Measurements from ENCODE around the gene AK2.

The AK2 gene

DNA sequence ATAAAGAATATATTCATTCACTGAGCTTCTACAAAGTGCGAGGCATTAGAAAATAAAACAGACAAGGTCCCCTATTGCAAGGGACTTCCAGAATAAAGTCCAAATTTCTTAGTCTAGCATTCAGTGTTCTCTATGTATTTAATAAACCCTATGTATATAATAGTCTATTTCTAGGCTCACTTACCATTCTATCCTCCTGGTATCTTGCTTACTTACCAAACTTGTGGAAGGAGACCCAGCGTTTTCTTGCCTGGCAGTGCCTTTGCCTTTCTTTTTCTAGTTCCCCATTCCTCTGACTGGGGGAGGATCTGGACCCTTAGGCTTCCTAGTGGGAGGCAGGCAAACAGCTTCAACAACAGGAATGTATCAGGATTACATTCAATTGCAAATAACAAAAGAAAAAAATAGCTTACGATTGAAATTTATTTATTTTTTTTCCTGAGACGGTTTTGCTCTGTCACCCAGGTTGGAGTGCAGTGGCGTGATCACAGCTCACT, 71.4 kb downstream of the AK2 start:
- H3K4me3 ChIP-seq (replicated peaks in 1 of 2; ENCODE audit: low read depth in 2 of 2, low read length in 2 of 2), result no peak overlapping the region
- TF ChIP-seq, protein P1, sequence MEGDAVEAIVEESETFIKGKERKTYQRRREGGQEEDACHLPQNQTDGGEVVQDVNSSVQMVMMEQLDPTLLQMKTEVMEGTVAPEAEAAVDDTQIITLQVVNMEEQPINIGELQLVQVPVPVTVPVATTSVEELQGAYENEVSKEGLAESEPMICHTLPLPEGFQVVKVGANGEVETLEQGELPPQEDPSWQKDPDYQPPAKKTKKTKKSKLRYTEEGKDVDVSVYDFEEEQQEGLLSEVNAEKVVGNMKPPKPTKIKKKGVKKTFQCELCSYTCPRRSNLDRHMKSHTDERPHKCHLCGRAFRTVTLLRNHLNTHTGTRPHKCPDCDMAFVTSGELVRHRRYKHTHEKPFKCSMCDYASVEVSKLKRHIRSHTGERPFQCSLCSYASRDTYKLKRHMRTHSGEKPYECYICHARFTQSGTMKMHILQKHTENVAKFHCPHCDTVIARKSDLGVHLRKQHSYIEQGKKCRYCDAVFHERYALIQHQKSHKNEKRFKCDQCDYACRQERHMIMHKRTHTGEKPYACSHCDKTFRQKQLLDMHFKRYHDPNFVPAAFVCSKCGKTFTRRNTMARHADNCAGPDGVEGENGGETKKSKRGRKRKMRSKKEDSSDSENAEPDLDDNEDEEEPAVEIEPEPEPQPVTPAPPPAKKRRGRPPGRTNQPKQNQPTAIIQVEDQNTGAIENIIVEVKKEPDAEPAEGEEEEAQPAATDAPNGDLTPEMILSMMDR (IDR thresholded peaks at IDR 0.05; ENCODE audit: low read depth, low read length), result no peak
- DNase-seq (ENCODE audit: low read depth in 2 of 2), result no peak

DNA sequence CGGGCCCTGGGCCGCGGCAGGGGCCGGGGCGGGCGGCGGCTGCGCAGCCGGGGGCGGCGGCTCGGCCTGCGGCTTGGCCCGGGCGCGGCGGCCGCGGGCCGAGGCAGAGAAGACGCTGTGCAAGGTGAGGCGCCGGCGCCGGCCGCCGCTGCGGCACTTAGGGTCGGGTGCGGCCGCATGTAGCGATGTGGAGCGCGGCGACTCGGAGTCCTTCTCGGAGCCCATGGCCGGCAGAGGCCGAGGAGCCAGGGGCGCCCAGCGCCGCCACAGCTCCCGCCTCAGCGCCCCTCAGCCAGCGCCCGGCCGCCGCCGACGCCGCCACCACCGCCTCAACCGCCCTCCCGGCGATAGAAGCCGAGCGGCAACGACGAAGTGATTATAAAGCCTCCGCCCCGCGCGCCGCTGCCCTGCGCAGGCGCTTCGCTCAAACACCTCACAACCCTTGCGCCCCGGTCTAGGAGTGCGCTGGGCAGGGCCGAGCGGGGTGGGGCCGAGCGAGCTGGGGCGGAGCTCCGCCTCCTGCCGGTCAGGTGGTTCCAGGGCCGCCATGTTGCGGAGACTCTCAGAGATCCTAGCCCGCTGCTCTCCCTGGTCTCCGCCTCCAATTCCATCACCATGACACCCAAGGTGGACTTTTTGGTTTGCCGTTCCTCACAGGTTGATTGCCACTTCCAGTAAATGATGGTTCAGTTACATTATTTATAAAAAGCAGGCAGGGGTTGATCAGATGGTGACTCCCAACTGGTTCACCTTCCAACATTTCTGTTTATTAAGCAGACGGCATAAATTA, 72.0 kb downstream of the AK2 start, which contains the start of gene RNF19B:
TSS of gene RNF19B (minus strand) at position 349 of the 790 bp plus-strand sequence. CDS start at position 225, 124 bp downstream.
- peak; percentile 94 to 95 for DNase-seq (ENCODE audit: low read depth in 2 of 2)
- H3K4me3 ChIP-seq (replicated peaks in 1 of 2; ENCODE audit: low read depth in 2 of 2, low read length in 2 of 2), result peak within 1 kb of the TSS; percentile 88 to 92
- TF ChIP-seq, protein P1 (IDR thresholded peaks at IDR 0.05; ENCODE audit: low read depth, low read length), result no peak

DNA sequence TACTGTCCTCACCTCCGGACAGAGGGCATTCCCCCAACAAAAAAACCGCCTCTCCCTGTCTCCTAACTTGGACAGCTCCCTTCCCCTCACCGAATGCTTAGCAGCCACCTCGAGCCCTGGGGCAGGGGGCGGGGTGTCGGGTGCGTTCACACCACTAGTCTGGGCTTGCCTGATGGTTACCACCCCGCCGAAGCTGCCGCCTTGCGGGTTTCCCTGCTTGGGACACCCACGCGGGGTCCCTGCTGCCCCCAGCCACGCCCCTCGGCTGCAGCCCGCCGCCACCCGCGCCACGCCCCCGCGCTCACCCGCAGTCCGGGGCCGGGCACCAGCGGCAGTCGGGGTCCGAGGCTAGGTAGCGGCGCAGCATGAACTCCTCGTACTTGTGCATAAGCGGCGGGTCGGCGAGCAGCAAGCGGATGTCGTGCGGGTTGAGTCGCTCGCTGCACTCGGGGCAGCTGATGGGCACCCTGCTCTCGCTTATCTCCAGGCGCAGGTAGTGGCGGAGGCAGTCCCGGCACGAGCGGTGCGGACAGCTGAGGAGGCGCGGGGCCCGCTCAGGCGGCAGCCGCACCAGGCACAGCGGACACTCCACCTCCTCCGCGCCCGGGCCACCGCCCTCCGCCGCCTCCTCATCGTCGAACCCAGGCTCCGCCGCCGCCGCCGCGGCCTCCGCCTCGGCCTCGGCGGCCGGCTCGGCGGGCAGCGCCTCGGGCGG, 72.8 kb downstream of the AK2 start:
- peak overlapping the region; percentile 88 to 92 for H3K4me3 ChIP-seq (replicated peaks in 1 of 2; ENCODE audit: low read depth in 2 of 2, low read length in 2 of 2)
- TF ChIP-seq, protein P1 (IDR thresholded peaks at IDR 0.05; ENCODE audit: low read depth, low read length), result no peak
- no peak for DNase-seq (ENCODE audit: low read depth in 2 of 2)

DNA sequence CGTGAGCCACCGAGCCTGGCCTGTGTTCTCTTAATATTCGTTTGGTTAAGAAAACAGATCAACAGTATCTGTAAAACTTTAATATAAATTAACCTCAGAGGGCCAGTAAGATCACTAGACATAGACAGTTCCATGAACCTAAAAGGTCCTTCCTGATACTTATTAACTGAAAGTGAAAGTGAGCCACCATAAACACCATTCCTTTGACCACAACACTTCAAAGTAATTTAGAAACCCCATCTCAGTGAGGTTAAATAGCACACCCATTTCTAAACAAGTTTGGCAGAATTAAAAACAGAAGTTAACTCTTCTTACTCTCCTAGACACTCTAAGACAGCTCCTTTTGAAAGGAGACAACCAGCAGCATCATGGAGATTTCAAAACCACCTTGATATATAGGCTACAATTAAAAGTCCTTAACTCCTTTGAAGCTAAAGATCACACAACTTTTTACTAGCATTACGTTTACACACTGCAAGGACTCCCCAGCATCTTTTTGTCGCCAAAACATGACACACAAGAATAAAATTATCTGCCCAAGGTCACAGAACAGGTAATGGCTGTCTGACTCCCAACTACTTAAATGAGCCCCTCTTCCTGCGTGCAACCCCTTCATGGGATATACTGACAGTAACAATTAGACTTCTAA, 74.3 kb downstream of the AK2 start:
- DNase-seq (ENCODE audit: low read depth in 2 of 2), result no peak
- TF ChIP-seq, protein P1 (IDR thresholded peaks at IDR 0.05; ENCODE audit: low read depth, low read length), result no peak

DNA sequence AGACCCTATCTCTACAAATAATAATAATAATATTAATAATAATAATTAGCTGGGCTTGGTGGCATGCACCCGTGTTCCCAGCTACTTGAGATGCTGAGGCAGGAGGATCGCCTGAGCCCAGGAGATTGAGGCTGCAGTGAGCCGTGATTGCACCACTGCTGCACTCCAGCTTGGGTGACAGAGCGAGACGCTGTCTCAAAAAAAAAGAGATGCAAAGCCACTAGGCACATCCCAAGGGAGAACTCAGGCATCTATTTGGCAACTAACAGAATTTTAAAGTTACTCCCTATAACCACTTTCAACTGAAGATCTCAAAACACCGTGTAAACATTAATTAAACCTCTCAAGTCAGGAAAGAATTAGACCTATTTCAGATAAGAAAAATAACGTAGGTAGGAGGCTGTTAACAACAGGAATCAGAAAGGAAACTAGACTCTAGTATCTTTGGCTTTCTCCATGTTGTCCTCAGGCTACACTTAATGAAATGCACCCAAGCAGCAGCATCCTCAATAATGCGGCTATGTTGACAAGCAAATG, 75.8 kb downstream of the AK2 start:
- H3K4me3 ChIP-seq (replicated peaks in 1 of 2; ENCODE audit: low read depth in 2 of 2, low read length in 2 of 2), result no peak overlapping the region
- TF ChIP-seq, protein P1 (IDR thresholded peaks at IDR 0.05; ENCODE audit: low read depth, low read length), result no peak
- DNase-seq (ENCODE audit: low read depth in 2 of 2), result no peak

More for the DNA sequence above, 74.3 kb downstream of the AK2 start:
- H3K4me3 ChIP-seq (replicated peaks in 1 of 2; ENCODE audit: low read depth in 2 of 2, low read length in 2 of 2), result peak overlapping the region; percentile 11 to 88

DNA sequence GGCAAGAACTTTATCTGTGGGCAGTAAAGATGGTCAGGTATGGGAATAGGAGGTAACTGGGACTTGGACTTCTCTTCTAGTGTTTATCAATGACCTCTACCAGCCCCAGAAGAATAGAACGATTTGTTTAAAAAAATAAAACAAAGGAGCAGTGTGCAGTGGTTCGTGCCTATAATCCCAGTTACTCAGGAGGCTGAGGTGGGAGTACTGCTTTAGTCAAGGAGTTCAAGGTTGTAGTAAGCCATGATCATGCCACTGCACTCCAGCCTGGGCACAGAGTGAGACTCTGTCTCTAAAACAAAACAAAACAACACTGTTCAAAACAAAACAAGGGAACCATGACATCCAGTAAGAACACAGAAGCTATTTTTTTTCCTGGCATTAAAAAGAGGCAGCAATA, 76.3 kb downstream of the AK2 start:
- TF ChIP-seq, protein P1 (IDR thresholded peaks at IDR 0.05; ENCODE audit: low read depth, low read length), result no peak
- no peak for DNase-seq (ENCODE audit: low read depth in 2 of 2)
- no peak overlapping the region for H3K4me3 ChIP-seq (replicated peaks in 1 of 2; ENCODE audit: low read depth in 2 of 2, low read length in 2 of 2)
